Measurements from ENCODE around the gene GMCL1. TPM values are rescaled to one million over a fixed set of nuclear protein-coding genes. Genes with fewer than 3 reads are reported as not detected.

The GMCL1 gene, protein sequence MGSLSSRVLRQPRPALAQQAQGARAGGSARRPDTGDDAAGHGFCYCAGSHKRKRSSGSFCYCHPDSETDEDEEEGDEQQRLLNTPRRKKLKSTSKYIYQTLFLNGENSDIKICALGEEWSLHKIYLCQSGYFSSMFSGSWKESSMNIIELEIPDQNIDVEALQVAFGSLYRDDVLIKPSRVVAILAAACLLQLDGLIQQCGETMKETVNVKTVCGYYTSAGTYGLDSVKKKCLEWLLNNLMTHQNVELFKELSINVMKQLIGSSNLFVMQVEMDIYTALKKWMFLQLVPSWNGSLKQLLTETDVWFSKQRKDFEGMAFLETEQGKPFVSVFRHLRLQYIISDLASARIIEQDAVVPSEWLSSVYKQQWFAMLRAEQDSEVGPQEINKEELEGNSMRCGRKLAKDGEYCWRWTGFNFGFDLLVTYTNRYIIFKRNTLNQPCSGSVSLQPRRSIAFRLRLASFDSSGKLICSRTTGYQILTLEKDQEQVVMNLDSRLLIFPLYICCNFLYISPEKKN
- total RNA-seq (2021) (15.1 and 17.4 TPM in 2 replicates), Bru-seq, nascent RNA (percentile 70 among the genes with signal in this experiment), BruChase-seq, experiment 1, labeled RNA remaining after a 2-hour chase (percentile 80 among the genes with signal in this experiment), BruChase-seq, experiment 2, labeled RNA remaining after a 6-hour chase (percentile 71 among the genes with signal in this experiment)
- long read RNA-seq, full-length matches to known transcripts: 36 of 46 reads
- long read RNA-seq, partial matches to known transcripts: 3 of 46 reads
- long read RNA-seq, other reads (novel, unspliced or antisense): 7 of 46 reads

DNA sequence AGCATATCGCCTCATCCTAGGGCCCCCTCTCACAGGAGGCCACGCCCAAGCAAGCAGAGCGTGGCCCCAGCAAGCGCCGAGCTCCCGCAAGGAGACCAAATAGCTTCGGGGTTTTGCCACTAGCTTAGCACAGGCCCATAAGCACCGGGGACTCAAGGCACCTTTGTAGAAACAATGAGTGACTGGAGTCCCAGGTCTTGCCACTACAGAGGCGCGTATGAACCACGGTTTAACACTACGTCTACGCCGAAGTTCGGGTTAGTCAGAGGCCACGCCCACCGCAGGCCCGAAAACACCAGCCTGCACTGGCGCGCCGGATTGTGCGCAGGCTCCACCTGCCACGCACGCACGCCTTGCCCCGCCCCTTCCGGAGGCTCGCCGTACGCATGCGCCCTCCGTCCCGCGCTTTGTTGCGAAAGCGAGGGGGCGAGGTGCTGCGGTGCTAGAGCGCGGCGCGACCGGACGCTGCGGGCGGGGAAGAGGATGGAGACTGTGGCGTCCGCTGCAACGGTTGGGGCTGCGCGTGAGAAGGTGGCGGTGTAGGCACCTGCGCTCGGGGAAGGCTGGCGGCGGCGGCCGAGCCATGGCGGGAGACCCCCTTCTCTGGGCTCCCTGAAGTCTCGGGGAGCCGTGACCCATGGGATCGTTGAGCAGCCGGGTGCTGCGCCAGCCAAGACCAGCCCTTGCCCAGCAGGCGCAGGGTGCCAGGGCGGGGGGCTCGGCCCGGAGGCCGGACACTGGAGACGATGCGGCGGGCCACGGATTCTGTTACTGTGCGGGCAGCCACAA is at the start of gene GMCL1:
TSS of gene GMCL1 (plus strand) at position 405 of the 789 bp plus-strand sequence. CDS start at position 638, 233 bp downstream.
- Histone ChIP-seq H2AFZ (peak within 1 kb of the TSS; percentile 99), H3K36me3 (ENCODE audit: low read depth) (no peaks in the 10 kb centered on the region), H3K79me2 (ENCODE audit: low read depth) (peaks cover 44% of the 10 kb centered on the region), H3K4me1 (replicated peaks; ENCODE audit: insufficient read depth) (peaks cover 22% of the 10 kb centered on the region), H3K27ac (peak within 1 kb of the TSS; percentile 75), H3K9me3 (ENCODE audit: insufficient read depth, low read depth) (no peaks in the 10 kb centered on the region), H3K4me3 (peak within 1 kb of the TSS; percentile 82), H3K4me2 (peak within 1 kb of the TSS; percentile 92), H4K20me1 (ENCODE audit: insufficient read depth) (no peaks in the 10 kb centered on the region), H3K27me3 (ENCODE audit: insufficient read depth, low read depth) (no peaks in the 10 kb centered on the region), H3K9me2 (ENCODE audit: insufficient read depth) (no peaks in the 10 kb centered on the region), H3F3A (ENCODE audit: insufficient read depth, low read depth) (peaks cover 20% of the 10 kb centered on the region; the same call in 1 of the 2 replicates)
- POLR2A ChIA-PET (ENCODE audit: unreplicated experiment): interaction anchor here (0.7 kb wide), 2 partner anchors 247 to 723 kb away, joined by 3 read pairs; no protein-coding TSS in a partner anchor
- DNase-seq: peak; percentile 86 to 97
- CTCF ChIA-PET: no interaction called here
- no peak for TF ChIP-seq EZH2 (IDR thresholded peaks at IDR 0.05; ENCODE audit: low read depth)
- TF ChIP-seq, protein P1, sequence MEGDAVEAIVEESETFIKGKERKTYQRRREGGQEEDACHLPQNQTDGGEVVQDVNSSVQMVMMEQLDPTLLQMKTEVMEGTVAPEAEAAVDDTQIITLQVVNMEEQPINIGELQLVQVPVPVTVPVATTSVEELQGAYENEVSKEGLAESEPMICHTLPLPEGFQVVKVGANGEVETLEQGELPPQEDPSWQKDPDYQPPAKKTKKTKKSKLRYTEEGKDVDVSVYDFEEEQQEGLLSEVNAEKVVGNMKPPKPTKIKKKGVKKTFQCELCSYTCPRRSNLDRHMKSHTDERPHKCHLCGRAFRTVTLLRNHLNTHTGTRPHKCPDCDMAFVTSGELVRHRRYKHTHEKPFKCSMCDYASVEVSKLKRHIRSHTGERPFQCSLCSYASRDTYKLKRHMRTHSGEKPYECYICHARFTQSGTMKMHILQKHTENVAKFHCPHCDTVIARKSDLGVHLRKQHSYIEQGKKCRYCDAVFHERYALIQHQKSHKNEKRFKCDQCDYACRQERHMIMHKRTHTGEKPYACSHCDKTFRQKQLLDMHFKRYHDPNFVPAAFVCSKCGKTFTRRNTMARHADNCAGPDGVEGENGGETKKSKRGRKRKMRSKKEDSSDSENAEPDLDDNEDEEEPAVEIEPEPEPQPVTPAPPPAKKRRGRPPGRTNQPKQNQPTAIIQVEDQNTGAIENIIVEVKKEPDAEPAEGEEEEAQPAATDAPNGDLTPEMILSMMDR (conservative IDR thresholded peaks at IDR 0.05): no peak
- BruUV-seq (replicated peaks): no TSS peak
- intact Hi-C loops (cut with micrococcal nuclease; ENCODE audit: unreplicated experiment): no loop called here

DNA sequence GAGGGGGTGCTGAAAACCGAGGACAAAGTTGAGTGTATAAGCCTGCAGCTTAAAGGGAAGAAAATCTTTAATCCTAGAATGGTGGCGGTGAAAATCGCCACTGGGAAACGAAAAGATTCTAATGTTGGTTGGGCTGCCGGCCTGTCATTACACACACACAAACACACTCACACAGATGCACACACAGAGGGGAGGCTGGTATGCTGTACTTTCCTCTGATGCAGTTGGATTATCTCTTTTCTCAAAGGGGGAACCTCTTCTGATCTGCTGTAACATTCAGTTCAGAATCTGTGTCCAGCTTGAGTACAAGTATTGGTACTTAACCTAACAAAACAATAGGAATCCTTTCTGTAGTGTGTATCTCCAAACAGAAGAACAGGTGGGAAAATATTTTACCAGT is 48.5 kb upstream of the GMCL1 start:
- Histone ChIP-seq H3K9me2 (ENCODE audit: insufficient read depth) (no peaks in the 10 kb centered on the region), H3K27me3 (ENCODE audit: insufficient read depth, low read depth) (no peaks in the 10 kb centered on the region), H4K20me1 (ENCODE audit: insufficient read depth) (no peaks in the 10 kb centered on the region), H3K4me2 (peak overlapping the region; percentile 64), H3K79me2 (ENCODE audit: low read depth) (no peaks in the 10 kb centered on the region; the same call in 1 of the 2 replicates), H3K4me1 (replicated peaks; ENCODE audit: insufficient read depth) (peaks cover 56% of the 10 kb centered on the region), H2AFZ (no peak overlapping the region), H3K27ac (peak overlapping the region; percentile 66), H3K36me3 (ENCODE audit: low read depth) (no peaks in the 10 kb centered on the region), H3K4me3 (no peak overlapping the region), H3K9me3 (ENCODE audit: insufficient read depth, low read depth) (no peaks in the 10 kb centered on the region), H3F3A (ENCODE audit: insufficient read depth, low read depth) (peaks cover 50% of the 10 kb centered on the region)
- DNase-seq: no peak
- TF ChIP-seq, protein P1 (conservative IDR thresholded peaks at IDR 0.05): no peak
- TF ChIP-seq EZH2 (IDR thresholded peaks at IDR 0.05; ENCODE audit: low read depth): no peak
- ChIA-PET POLR2A (ENCODE audit: unreplicated experiment) (interaction anchor here (0.5 kb wide), 1 partner anchor 25 kb away, joined by 4 read pairs; no protein-coding TSS in a partner anchor), CTCF (interaction anchor here (1.2 kb wide), 1 partner anchor 56 kb away, joined by 4 read pairs; no protein-coding TSS in a partner anchor)
- no TSS peak for BruUV-seq (replicated peaks)
- intact Hi-C loops (cut with micrococcal nuclease; ENCODE audit: unreplicated experiment): no loop called here

Data from PC-9 (cell line).